HG03460 (cell line): Measurements from ENCODE around the gene RAB36.

Experiments used
- ATAC-seq: cut with Tn5 transposase; IDR thresholded peaks from one replicate; pipeline ENCODE4 v1.9.1; 2021; ENCODE audit not compliant: unreplicated experiment

RAB36 gene, protein sequence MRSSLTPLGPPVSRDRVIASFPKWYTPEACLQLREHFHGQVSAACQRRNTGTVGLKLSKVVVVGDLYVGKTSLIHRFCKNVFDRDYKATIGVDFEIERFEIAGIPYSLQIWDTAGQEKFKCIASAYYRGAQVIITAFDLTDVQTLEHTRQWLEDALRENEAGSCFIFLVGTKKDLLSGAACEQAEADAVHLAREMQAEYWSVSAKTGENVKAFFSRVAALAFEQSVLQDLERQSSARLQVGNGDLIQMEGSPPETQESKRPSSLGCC

DNA sequence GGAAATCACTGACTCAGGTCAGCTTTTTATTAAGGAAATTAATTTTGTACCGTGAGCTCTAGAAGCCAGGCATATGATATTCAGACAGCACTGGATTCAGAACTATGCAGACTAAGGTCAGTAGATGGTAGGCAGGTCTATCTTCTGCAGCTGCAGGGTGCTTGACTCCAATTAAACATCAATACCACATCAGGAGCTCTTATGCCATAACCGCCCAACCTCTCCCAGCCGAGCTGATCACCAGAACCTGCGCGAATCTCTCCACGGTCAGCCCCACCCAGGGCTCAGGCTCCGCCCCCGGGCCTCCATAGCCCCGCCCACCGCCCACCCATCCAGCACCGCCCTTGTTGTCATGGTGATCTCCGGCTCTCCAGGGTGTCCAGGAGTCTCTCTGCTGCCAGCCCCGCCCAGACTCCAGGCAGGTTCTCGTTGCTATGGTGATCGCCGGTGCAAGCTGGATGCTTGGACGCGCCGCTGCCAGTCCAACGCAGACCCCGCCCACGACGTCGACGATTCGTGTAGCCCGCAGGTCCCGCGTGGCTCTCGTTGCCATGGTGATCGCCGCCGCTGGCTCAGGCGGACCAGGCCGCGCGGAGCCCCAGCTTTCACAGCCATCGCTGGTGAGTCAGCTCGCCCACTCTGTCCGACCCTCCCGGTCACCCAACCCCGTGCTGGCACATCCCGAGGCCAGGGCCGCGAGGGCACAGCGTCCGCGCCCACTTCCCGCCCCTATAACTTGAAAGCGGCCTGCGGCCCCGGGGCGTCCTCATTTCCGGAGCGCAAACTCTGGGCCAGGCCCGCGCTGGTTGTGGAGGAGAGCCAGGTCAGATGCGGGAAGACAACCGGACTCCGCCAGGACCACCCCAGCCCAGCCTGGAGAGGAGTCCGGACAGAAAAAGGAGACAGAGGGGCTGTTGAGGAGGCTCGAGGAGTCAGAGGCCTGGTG is at the start of gene RAB36:
RAB36 (plus strand) TSS at position 546 of the 946 bp plus-strand sequence. CDS start 1,140 bp downstream, outside the sequence.
- ATAC-seq: no peak

DNA sequence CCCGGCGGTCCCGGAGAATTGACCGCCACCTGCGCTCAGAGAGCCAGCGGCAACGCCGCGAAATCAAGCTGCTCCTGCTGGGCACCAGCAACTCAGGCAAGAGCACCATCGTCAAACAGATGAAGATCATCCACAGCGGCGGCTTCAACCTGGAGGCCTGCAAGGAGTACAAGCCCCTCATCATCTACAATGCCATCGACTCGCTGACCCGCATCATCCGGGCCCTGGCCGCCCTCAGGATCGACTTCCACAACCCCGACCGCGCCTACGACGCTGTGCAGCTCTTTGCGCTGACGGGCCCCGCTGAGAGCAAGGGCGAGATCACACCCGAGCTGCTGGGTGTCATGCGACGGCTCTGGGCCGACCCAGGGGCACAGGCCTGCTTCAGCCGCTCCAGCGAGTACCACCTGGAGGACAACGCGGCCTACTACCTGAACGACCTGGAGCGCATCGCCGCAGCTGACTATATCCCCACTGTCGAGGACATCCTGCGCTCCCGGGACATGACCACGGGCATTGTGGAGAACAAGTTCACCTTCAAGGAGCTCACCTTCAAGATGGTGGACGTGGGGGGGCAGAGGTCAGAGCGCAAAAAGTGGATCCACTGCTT is 49.4 kb upstream of the RAB36 start:
- no peak for ATAC-seq

- no peak for ATAC-seq
Observed at GRCh38 chr22:23097412-23098229, 47.7 kb upstream of the RAB36 start.

- no peak for ATAC-seq
Observed at GRCh38 chr22:23098230-23098705, 47.0 kb upstream of the RAB36 start.

DNA sequence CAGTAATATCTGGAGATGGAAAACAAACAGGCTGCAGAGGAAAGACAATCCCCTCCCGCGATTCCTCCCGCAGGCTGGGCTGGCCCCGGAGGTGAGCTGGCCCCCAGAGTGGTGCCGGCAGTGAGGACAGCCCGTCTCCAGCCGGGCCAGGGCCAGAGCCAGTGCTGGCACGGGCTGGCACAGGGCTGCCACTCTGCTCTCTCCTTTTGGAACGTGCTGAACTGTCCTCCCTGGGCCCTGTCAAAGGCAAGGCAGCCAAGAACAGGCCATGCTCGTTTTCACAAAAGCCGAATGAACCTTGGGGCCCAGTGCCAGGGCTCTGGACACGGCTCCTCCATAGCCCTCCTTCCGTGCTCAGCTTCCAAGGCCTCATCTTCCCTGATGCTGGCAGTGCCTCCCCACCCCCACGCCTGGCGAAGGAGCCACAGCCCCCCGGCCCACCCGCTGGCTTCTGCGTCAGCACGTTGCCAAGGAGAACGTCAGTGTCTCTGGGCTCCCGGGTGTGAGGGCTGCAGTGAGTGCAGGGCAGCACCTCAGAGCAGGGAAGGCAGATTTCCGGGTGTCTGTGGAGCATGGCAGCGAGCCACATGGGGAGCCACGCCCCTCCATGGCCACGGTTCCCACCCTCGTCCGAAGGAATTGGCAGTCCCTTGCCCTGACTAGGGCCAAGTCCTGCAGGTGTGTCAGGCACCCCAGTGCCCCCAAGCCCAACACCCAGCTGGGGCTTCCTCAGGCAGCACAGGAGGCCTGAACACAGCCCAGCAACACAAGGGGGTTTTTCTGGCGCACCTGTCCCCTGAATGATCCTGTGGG is 46.4 kb upstream of the RAB36 start:
- ATAC-seq: no peak

DNA sequence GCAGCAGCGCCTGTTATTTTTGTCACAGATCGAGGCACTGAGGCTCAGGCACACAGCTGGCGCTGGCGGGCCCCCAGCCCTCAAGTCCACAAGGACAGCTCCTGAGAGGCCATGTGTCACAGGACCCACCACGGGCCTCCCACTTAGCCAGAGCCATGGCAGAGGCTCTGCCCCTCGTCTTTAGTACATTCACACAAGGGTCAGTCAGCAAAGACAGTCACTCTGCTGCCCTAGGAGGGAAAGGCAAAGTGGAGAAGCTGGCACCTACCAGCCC is 45.8 kb upstream of the RAB36 start:
- ATAC-seq: no peak

DNA sequence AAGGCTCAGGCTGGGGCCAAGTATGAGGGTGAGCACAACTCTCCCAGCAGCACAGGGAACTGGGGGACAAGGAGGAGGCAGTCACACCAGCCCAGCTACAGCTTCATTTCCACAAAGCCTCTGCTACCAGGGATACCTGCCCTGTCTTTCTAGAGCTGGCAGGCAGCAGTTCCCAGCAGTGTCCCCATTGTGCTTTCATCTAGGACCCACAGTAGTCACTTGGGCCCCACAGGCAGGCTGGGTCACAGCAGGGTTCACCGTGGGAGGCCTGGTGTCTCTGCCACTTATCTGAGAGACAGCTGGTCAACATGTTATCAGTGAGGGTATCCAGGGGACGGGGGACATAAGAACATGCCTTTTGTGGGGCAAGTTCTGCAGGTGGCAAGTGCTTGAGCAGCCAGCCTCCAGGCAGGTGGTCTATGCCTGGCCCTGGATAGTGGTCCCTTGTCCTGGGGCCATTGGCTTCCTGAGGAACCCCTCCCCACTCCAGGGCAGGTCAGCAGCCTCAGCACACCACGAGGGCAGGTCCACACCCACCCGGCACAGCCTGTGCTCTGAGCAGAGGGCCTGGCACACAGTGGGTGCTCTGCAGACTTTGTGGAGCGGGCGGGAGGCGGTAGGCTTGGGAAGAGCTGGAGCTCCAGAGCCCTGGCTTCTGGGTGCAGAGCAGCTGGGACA is 45.0 kb upstream of the RAB36 start:
- no peak for ATAC-seq

- no peak for ATAC-seq
Observed at GRCh38 chr22:23101524-23101923, 43.8 kb upstream of the RAB36 start.

DNA sequence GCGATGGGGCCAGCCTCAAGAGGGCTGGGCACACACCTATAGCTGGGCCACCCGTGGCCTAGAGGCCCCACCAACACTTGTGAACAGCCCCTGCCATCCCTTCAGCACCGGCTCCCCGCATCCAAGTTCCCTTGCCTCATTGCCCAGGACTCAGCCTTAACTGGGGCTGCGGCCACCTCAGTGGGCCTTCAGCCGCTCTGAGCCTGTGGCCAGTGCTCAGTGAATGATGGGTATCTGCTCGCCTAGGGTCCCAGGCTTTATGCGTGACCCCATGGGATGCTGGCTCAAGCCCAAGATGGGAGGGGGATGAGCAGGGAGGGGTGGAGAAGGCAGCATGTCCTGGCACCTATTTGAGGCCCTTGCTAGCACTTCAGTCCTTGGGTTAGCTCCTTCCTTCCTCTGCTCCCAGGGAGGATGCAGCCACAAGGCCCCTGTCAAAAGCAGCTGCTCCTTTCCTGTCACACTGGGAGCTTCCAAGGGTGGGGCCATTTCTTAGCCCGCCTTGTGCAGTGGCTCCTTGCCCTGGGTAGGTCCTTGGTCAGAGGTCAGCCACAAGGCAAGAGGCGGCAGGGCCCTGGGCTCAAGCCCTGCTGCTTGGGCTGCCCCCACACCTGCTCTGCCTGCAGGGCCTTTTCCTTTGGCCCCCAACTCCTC is 43.1 kb upstream of the RAB36 start:
- no peak for ATAC-seq

GRCh38 chr22:23102776-23103175 is 42.5 kb upstream of the RAB36 start:
- no peak for ATAC-seq

- no peak for ATAC-seq
Observed at GRCh38 chr22:23103199-23103954, 41.9 kb upstream of the RAB36 start.

DNA sequence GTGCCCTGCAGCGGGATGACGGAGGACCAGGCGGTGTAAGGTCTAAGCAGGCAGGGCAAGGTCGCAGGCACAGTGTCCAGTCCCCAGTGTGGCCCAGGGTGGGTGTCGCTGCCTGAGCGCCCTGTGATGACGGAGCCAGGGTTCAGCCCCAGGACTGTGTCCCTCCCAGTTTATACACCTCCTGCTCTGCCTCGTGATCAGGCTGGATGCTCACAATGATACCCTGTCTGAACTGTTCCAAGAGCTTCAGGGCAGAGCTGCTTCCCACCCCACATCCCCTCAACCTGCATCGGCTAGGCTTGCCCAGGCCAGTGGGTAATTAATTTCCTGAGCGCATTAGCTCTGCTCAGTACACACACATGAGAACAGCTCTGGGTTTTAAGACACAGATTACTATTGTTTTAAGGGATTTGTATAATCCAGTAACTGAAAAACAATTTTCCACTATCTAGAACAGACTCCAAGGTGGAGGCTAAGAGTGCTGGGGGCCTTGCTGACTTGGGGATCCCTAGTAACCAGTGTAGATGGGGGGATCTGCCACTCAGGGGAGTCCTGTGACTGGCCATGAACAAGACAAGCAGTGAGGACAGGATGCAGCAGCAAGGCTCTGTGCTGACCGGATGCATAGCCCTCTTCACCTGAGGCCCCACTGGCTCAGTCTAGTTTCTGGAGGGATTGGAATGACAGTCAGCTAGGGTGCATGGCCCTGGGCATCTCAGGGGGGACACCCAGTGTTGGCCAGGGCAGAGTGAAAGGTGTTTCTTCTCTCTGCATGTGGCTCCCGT is 40.9 kb upstream of the RAB36 start:
- no peak for ATAC-seq

DNA sequence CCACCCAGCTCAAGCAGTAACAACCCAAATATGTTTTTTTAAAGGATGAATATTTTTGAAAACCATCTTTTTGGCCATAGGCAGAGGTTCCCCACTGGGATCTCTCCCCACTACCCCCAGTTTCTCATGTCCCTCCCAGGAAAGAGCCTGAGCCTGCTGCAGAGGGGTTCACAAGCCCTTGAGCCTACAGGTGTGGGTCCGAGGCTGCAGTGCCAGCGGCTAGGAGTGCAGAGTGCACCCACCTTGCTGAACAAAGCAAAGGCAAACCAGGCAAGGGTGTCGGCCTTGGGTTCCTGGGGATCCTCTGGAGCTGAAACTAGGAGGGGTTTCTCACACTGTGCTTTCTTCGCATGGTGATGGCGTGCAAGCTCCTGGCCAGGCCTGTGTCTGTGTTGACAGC is 40.0 kb upstream of the RAB36 start:
- no peak for ATAC-seq

- no peak for ATAC-seq
Observed at GRCh38 chr22:23105919-23106318, 39.4 kb upstream of the RAB36 start.

- ATAC-seq: no peak
Observed at GRCh38 chr22:23106344-23106743, 38.9 kb upstream of the RAB36 start.

DNA sequence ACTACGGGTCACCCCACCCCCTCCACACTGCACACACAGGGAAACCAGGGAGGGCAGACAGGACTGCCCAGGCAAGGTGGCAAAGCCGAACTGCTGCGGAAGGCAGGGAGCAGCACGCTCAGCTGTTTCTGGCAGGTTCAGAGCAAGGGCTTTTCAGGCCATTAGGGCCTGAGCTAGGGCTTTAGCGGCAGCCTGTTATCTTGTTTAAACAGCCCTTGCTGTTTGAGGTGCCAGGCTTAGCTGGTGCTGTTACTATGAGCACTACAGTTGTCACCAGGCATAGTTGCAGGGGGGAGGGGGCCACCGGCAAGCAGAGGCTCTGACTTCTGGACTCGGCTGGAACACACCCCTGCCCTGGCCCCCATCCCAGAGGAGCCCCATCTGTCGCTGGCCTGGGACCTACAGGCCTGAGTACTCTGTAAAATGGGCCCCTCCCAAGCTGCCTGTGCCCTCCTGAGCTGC is 38.3 kb upstream of the RAB36 start:
- no peak for ATAC-seq

GRCh38 chr22:23107487-23108248 is 37.6 kb upstream of the RAB36 start:
- ATAC-seq: no peak
